Activated B cell treated with CpG ODN at 0.5 μM for 24 hours (primary cell): ENCODE results near the gene CUEDC1. TPM values are rescaled to one million over a fixed set of nuclear protein-coding genes. Genes with fewer than 3 reads are reported as not detected.
A peak's percentile ranks its signal among the peaks of the same experiment; 100 is the strongest.

Experiments
- ATAC-seq: fragments of 200-7000 bp; cut with Tn5 transposase; one replicate; pipeline ENCODE4 v1.10.0; 2021; ENCODE audit warnings: low read depth, mild to moderate bottlenecking, moderate library complexity
- CTCF ChIA-PET: fragments of 350-600 bp; sonication (Branson Sonifier 250); formaldehyde crosslinking; loops from one replicate; lab custom pipeline; 2021; ENCODE audit warnings: antibody characterized with exemption; lab: Charles Lee
- POLR2A ChIA-PET: fragments of 350-600 bp; sonication (Branson Sonifier 250); formaldehyde crosslinking; loops from one replicate; lab custom pipeline; 2021; ENCODE audit warnings: antibody characterized with exemption; lab: Charles Lee
- DNase-seq: peaks from one replicate; pipeline ENCODE4 v3.0.0; 2022
- H3K27ac Mint-ChIP-seq: one replicate; pipeline ENCODE4 v1.8.0; 2020; ENCODE audit warnings: mixed read lengths
- H3K27me3 Mint-ChIP-seq: one replicate; pipeline ENCODE4 v1.8.0; 2021; ENCODE audit warnings: mixed read lengths
- H3K36me3 Mint-ChIP-seq: one replicate; pipeline ENCODE4 v1.8.0; 2021; ENCODE audit warnings: low read depth, mixed read lengths
- H3K4me1 Mint-ChIP-seq: one replicate; pipeline ENCODE4 v1.8.0; 2021; ENCODE audit warnings: mixed read lengths
- H3K4me3 Mint-ChIP-seq: one replicate; pipeline ENCODE4 v1.8.0; 2020; ENCODE audit warnings: mild to moderate bottlenecking, mixed read lengths
- H3K9me3 Mint-ChIP-seq: one replicate; pipeline ENCODE4 v1.8.0; 2020; ENCODE audit warnings: mixed read lengths
- CTCF ChIP-seq: fragments of 200-600 bp; IDR thresholded peaks from one replicate; pipeline ENCODE4 v1.8.0; 2022; ENCODE audit warnings: antibody characterized with exemption, mild to moderate bottlenecking
- intact Hi-C: fragments of 100-400 bp; cut with micrococcal nuclease; formaldehyde crosslinking; loops from one replicate; pipeline ENCODE4 v1.15.1; 2024
- total RNA-seq: library from RNA; stranded (reverse); gene quantifications from 2 replicates; pipeline ENCODE4 v1.2.3, GENCODE V29; 2022

CUEDC1 gene
- total RNA-seq, 1 donor from 2014 or later = not detected

GRCh38 chr17:57928928-57929327 lies 26.3 kb downstream of the CUEDC1 start:
- H3K27ac Mint-ChIP-seq = no peak overlapping the region
- no peaks in the 10 kb centered on the region for H3K4me1 Mint-ChIP-seq
- TF ChIP-seq CTCF = no peak
- intact Hi-C loops = no loop called here
- DNase-seq (no peak), ATAC-seq (no peak)
- CTCF ChIA-PET = no interaction called here
- H3K4me3 Mint-ChIP-seq = no peak overlapping the region
- POLR2A ChIA-PET = no interaction called here
- no peaks in the 10 kb centered on the region for H3K36me3 Mint-ChIP-seq
- no peaks in the 10 kb centered on the region for H3K9me3 Mint-ChIP-seq
- peaks cover 37% of the 10 kb centered on the region for H3K27me3 Mint-ChIP-seq

GRCh38 chr17:57927048-57927723 lies 28.0 kb downstream of the CUEDC1 start:
- H3K4me1 Mint-ChIP-seq = no peaks in the 10 kb centered on the region
- H3K9me3 Mint-ChIP-seq = no peaks in the 10 kb centered on the region
- ChIA-PET CTCF (interaction anchor here (0.6 kb wide), 1 partner anchor 34 kb away, joined by 4 read pairs; no protein-coding TSS in a partner anchor), POLR2A (no interaction called here)
- peaks cover 46% of the 10 kb centered on the region for H3K27me3 Mint-ChIP-seq
- TF ChIP-seq CTCF = no peak
- no peaks in the 10 kb centered on the region for H3K36me3 Mint-ChIP-seq
- DNase-seq = no peak
- intact Hi-C loops = no loop called here
- H3K27ac Mint-ChIP-seq = peak overlapping the region; percentile 12
- no peak overlapping the region for H3K4me3 Mint-ChIP-seq
- no peak for ATAC-seq

GRCh38 chr17:57926723-57927047 lies 28.5 kb downstream of the CUEDC1 start:
- POLR2A ChIA-PET = interaction anchor here (1.2 kb wide), 1 partner anchor 13 kb away, joined by 5 read pairs; no protein-coding TSS in a partner anchor
- Mint-ChIP-seq H3K4me1 (no peaks in the 10 kb centered on the region), H3K4me3 (no peak overlapping the region), H3K9me3 (no peaks in the 10 kb centered on the region), H3K36me3 (no peaks in the 10 kb centered on the region), H3K27ac (peak overlapping the region; percentile 12), H3K27me3 (peaks cover 47% of the 10 kb centered on the region)
- no peak for TF ChIP-seq CTCF
- intact Hi-C loops = no loop called here
- DNase-seq (no peak), ATAC-seq (no peak)
- CTCF ChIA-PET = no interaction called here

- Mint-ChIP-seq H3K4me1 (no peaks in the 10 kb centered on the region), H3K27ac (no peak overlapping the region), H3K9me3 (no peaks in the 10 kb centered on the region), H3K27me3 (peaks cover 54% of the 10 kb centered on the region), H3K4me3 (no peak overlapping the region), H3K36me3 (no peaks in the 10 kb centered on the region)
- no peak for TF ChIP-seq CTCF
- ChIA-PET POLR2A (interaction anchor here (0.6 to 1.2 kb wide), 4 partner anchors 14 to 78 kb away, joined by 3 to 5 read pairs (median 4); no protein-coding TSS in a partner anchor), CTCF (no interaction called here)
- no peak for DNase-seq
- intact Hi-C loops = no loop called here
- no peak for ATAC-seq
Measured at GRCh38 chr17:57925361-57925990, 29.7 kb downstream of the CUEDC1 start.

- no peak overlapping the region for H3K27ac Mint-ChIP-seq
- no peak overlapping the region for H3K4me3 Mint-ChIP-seq
- no peaks in the 10 kb centered on the region for H3K36me3 Mint-ChIP-seq
- CTCF ChIA-PET = no interaction called here
- no peaks in the 10 kb centered on the region for H3K9me3 Mint-ChIP-seq
- POLR2A ChIA-PET = no interaction called here
- intact Hi-C loops = no loop called here
- no peaks in the 10 kb centered on the region for H3K4me1 Mint-ChIP-seq
- DNase-seq (no peak), ATAC-seq (no peak)
- TF ChIP-seq CTCF = no peak
- H3K27me3 Mint-ChIP-seq = peaks cover 53% of the 10 kb centered on the region
Measured at GRCh38 chr17:57924677-57925076, 30.5 kb downstream of the CUEDC1 start.
